ENCODE results near the gene GTPBP1. TPM values are rescaled to one million over a fixed set of nuclear protein-coding genes. Genes with fewer than 3 reads are reported as not detected.

GTPBP1 gene
- total and polyA plus RNA-seq, 2 donors (not counting 1 experiment from before 2014, with no cell fraction given) = 77.8 to 174 TPM

DNA sequence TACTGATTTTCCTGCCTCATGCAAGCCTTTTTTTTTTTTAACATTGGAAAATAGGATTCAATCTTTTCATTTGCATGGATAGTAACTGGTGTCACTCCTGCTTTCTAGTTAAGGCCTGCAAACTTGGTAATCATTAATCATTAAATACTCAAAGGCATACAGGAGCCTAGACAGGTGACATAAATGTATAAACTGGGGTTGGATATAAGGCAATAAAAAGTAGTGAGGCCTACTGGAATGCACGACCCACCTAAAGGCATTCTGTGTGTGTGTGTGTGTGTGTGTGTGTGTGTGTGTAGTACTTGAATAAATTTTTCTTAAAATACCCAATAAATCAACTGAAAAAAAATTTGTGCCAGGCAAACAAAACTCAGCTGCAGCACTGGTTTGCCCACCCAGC, 16.1 kb upstream of the GTPBP1 start:
- TF ChIP-seq, protein P1, sequence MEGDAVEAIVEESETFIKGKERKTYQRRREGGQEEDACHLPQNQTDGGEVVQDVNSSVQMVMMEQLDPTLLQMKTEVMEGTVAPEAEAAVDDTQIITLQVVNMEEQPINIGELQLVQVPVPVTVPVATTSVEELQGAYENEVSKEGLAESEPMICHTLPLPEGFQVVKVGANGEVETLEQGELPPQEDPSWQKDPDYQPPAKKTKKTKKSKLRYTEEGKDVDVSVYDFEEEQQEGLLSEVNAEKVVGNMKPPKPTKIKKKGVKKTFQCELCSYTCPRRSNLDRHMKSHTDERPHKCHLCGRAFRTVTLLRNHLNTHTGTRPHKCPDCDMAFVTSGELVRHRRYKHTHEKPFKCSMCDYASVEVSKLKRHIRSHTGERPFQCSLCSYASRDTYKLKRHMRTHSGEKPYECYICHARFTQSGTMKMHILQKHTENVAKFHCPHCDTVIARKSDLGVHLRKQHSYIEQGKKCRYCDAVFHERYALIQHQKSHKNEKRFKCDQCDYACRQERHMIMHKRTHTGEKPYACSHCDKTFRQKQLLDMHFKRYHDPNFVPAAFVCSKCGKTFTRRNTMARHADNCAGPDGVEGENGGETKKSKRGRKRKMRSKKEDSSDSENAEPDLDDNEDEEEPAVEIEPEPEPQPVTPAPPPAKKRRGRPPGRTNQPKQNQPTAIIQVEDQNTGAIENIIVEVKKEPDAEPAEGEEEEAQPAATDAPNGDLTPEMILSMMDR (IDR thresholded peaks at IDR 0.05) = no peak
- no peak for TF ChIP-seq EZH2 (IDR thresholded peaks at IDR 0.05; ENCODE audit: borderline replicate concordance, insufficient read depth, low read depth, low read length, poor library complexity, severe bottlenecking)
- no peaks in the 10 kb centered on the region for H3K9me3 ChIP-seq (ENCODE audit: control extremely low read depth in 1 of 3, control insufficient read depth in 2 of 3, insufficient read depth in 1 of 3, low read length in 2 of 3)
- no peak overlapping the region for H3K4me2 ChIP-seq (replicated peaks; ENCODE audit: low read depth, low read length, poor library complexity, severe bottlenecking)
- POLR2A ChIA-PET = no interaction called here
- Mint-ChIP-seq H3K4me3 (no peak overlapping the region), H3K27ac (no peak overlapping the region), H3K9me3 (ENCODE audit: insufficient read depth) (no peaks in the 10 kb centered on the region), H3K27me3 (no peaks in the 10 kb centered on the region), H3K4me1 (peaks cover 18% of the 10 kb centered on the region)
- peaks cover 7% of the 10 kb centered on the region for H4K20me1 ChIP-seq (ENCODE audit: control insufficient read depth, insufficient read depth, low read length, poor library complexity, severe bottlenecking)
- DNase-seq (no peak), ATAC-seq (ENCODE audit: low read depth) (no peak)
- intact Hi-C loops (cut with micrococcal nuclease) = no loop called here
- no peak overlapping the region for H3K9ac ChIP-seq (ENCODE audit: low read length)
- no peak overlapping the region for H3K27ac ChIP-seq (ENCODE audit: low read length in 2 of 2)
- CTCF ChIA-PET = no interaction called here
- peaks cover 0 to 9% of the 10 kb centered on the region in 2 donors for H3K4me1 ChIP-seq (ENCODE audit: control insufficient read depth in 2 of 2, insufficient read depth in 2 of 2, low read length in 2 of 2)
- no CpG with 5 or more reads among the region's 1 CpG for WGBS (ENCODE audit: insufficient coverage)
- H3K27me3 ChIP-seq (replicated peaks in 1 of 4; ENCODE audit: control extremely low read depth in 1 of 4, control insufficient read depth in 3 of 4, insufficient read depth in 4 of 4, low read length in 3 of 4) = no peaks in the 10 kb centered on the region
- H3K36me3 ChIP-seq (replicated peaks in 1 of 2; ENCODE audit: control extremely low read depth in 1 of 2, control insufficient read depth in 1 of 2, extremely low read depth in 1 of 2, insufficient read depth in 2 of 2, low read length in 1 of 2) = peaks cover 3 to 42% of the 10 kb centered on the region in 2 experiments
- no peak overlapping the region for H3K4me3 ChIP-seq (ENCODE audit: control extremely low read depth in 1 of 5, extremely low read depth in 1 of 5, insufficient read depth in 1 of 5, low read depth in 2 of 5, low read length in 4 of 5)
- H3K79me2 ChIP-seq (ENCODE audit: control insufficient read depth, insufficient read depth, low read length) = peaks cover 16% of the 10 kb centered on the region
- H2AFZ ChIP-seq (ENCODE audit: insufficient read depth, low read depth, low read length, poor library complexity, severe bottlenecking) = no peak overlapping the region

DNA sequence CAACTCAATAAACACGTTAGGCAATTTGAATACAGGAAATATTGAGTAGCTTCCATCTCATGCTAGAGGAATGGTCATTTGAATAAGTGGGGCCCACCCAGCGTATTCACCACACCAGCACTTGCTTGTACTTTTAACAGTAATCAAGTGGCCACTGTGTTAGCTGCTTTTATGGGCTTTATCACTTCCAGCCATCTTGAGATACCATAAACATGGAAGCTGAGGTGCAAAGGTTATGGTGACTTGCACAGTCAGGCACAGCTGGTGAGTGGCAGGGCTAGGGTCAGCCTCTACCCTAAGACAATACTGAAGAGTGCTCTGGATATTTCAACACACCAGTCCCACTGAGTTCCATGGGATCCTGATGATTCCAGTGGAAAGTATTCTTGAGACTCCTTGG, 11.7 kb upstream of the GTPBP1 start:
- no CpG with 5 or more reads among the region's 2 CpGs for WGBS (ENCODE audit: insufficient coverage)
- ATAC-seq (ENCODE audit: low read depth) (no peak), DNase-seq (no peak)
- CTCF ChIA-PET = interaction anchor here (1.0 to 6.7 kb wide), 2 partner anchors 12 to 70 kb away, joined by 6 to 51 read pairs; partner anchors contain the start of gene TOMM22
- H3K27ac ChIP-seq (ENCODE audit: low read length in 2 of 2) = no peak overlapping the region
- intact Hi-C loops (cut with micrococcal nuclease) = no loop called here
- H3K4me1 Mint-ChIP-seq = peaks cover 51% of the 10 kb centered on the region
- no peak overlapping the region for H3K4me3 Mint-ChIP-seq
- H3K27ac Mint-ChIP-seq = no peak overlapping the region
- no peak overlapping the region for H2AFZ ChIP-seq (ENCODE audit: insufficient read depth, low read depth, low read length, poor library complexity, severe bottlenecking)
- POLR2A ChIA-PET = interaction anchor here (0.7 to 1.3 kb wide), 2 partner anchors 12 to 29 kb away, joined by 4 to 5 read pairs; partner anchors contain the start of gene TOMM22
- no peaks in the 10 kb centered on the region for H3K9me3 Mint-ChIP-seq (ENCODE audit: insufficient read depth)
- peaks cover 7% of the 10 kb centered on the region for H4K20me1 ChIP-seq (ENCODE audit: control insufficient read depth, insufficient read depth, low read length, poor library complexity, severe bottlenecking)
- TF ChIP-seq, protein P1 (IDR thresholded peaks at IDR 0.05) = no peak
- no peak for TF ChIP-seq EZH2 (IDR thresholded peaks at IDR 0.05; ENCODE audit: borderline replicate concordance, insufficient read depth, low read depth, low read length, poor library complexity, severe bottlenecking)
- peaks cover 29% of the 10 kb centered on the region for H3K79me2 ChIP-seq (ENCODE audit: control insufficient read depth, insufficient read depth, low read length)
- no peaks in the 10 kb centered on the region for H3K9me3 ChIP-seq (ENCODE audit: control extremely low read depth in 1 of 3, control insufficient read depth in 2 of 3, insufficient read depth in 1 of 3, low read length in 2 of 3)
- H3K4me3 ChIP-seq (ENCODE audit: control extremely low read depth in 1 of 5, extremely low read depth in 1 of 5, insufficient read depth in 1 of 5, low read depth in 2 of 5, low read length in 4 of 5) = no peak overlapping the region
- H3K27me3 Mint-ChIP-seq = no peaks in the 10 kb centered on the region
- H3K4me1 ChIP-seq (ENCODE audit: control insufficient read depth in 2 of 2, insufficient read depth in 2 of 2, low read length in 2 of 2) = peaks cover 9 to 19% of the 10 kb centered on the region in 2 donors
- H3K36me3 ChIP-seq (replicated peaks in 1 of 2; ENCODE audit: control extremely low read depth in 1 of 2, control insufficient read depth in 1 of 2, extremely low read depth in 1 of 2, insufficient read depth in 2 of 2, low read length in 1 of 2) = peaks cover 3 to 9% of the 10 kb centered on the region in 2 experiments
- no peak overlapping the region for H3K9ac ChIP-seq (ENCODE audit: low read length)
- no peak overlapping the region for H3K4me2 ChIP-seq (replicated peaks; ENCODE audit: low read depth, low read length, poor library complexity, severe bottlenecking)
- H3K27me3 ChIP-seq (replicated peaks in 1 of 4; ENCODE audit: control extremely low read depth in 1 of 4, control insufficient read depth in 3 of 4, insufficient read depth in 4 of 4, low read length in 3 of 4) = no peaks in the 10 kb centered on the region
